Measurements from ENCODE around the gene GFER.

The GFER gene

DNA sequence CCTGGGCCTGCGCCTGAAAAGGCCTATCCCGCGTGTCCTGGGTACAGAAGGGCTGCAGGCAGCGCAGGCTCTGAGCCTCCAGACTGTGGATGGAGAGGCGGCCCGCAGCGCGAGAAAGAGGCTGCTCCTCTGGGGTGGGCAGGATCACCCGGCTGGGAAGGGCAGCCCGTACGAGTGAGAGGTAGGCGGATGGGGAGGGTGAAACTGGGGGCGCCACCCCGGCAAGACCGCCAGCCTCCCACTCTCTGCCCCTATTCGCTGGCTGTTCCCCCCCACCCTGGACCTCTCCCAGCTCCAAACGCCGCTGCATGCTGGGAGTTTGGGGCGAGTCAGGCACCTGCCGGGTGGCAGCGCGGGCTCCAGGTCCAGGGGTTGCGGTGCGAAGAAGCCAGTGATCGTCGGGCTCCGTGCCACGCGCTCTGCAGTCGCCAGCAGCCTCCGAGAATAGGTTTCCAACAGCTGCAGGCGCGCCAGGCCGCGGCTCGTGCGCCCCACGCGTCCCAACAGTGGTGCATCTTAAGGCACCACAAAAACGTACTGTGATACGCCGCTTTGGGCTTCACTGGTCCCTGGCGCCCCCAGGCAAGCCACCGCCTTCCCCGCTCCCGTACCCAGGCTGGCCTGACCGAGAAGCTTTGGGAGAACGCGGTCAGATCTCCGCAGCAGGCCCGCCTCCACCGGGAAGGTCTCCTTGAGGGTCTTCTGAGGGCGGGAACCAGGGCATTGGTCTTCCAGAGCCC, 3.8 kb upstream of the GFER start:
- no peak overlapping the region for H3K4me3 ChIP-seq (ENCODE audit: low read depth, low read length)
- TF ChIP-seq CTCF (IDR thresholded peaks at IDR 0.05; ENCODE audit: low read depth, low read length): no peak

GRCh38 chr16:1980770-1981087, 3.3 kb upstream of the GFER start:
- H3K4me3 ChIP-seq (ENCODE audit: low read depth, low read length): no peak overlapping the region
- no peak for TF ChIP-seq CTCF (IDR thresholded peaks at IDR 0.05; ENCODE audit: low read depth, low read length)

GRCh38 chr16:1981398-1981836, 2.6 kb upstream of the GFER start, which contains the start of gene NOXO1:
Gene NOXO1 (minus strand): TSS chr16:1981469. CDS start chr16:1981179, 290 bp downstream.
- no peak for TF ChIP-seq CTCF (IDR thresholded peaks at IDR 0.05; ENCODE audit: low read depth, low read length)
- H3K4me3 ChIP-seq (ENCODE audit: low read depth, low read length): no peak within 1 kb of the TSS

DNA sequence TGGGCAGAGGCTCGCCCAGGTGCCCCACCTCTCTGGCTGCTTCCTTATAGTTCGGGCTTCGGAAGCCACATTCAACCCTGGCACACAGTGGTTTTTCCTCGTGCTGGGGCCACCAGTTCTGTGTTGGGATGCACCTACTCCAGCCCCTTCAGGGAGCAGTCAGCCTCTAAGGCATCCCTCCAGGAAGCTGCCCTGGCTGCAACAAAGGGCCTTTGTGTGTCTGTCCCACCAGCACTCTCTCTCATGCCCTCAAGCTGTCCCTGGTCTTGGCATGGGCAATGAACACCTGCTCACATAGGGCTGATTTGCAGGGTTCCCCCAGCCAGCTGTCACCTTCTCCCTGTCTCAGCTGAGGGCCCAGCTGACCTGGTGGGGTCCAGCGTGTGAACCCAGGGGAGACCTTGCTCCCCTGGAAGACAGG, 2.0 kb upstream of the GFER start:
- no peak for TF ChIP-seq CTCF (IDR thresholded peaks at IDR 0.05; ENCODE audit: low read depth, low read length)

DNA sequence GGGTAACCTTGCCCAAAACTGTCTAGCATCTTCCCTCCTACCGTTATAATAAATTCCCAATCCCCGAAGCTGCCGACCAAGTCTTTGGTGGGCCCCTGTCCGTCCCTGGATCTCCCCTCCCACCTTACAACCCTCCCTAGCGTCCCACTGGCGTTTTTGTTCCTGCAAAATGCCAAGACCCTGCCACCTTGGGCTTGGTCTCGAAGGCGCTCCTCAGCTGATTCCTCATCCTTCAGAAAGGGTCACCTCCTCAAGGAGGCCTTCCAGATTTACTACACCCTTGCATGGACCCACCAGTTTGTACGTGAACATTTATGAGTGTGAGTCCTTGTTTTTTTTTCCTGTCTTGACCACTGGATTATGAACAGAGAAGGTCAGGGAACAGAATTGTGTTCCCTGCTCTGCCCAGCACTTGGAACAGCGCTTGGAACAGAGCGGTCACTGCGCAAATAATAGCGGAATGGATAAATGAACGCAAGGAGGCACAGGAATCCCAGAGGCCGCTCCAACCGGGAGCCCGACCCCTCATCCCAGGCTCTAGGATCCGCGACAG, 926 bp upstream of the GFER start:
- H3K4me3 ChIP-seq (ENCODE audit: low read depth, low read length): peak overlapping the region; percentile 62
- no peak for TF ChIP-seq CTCF (IDR thresholded peaks at IDR 0.05; ENCODE audit: low read depth, low read length)

More for the DNA sequence above, 2.0 kb upstream of the GFER start:
- H3K4me3 ChIP-seq (ENCODE audit: low read depth, low read length): no peak overlapping the region

- no peak for TF ChIP-seq CTCF (IDR thresholded peaks at IDR 0.05; ENCODE audit: low read depth, low read length)
- H3K4me3 ChIP-seq (ENCODE audit: low read depth, low read length): peak overlapping the region; percentile 74
Measured at GRCh38 chr16:1984347-1985225, 593 bp downstream of the GFER start.
